ENCODE measurements around the gene DBNL.
"Not testable (repeated sequence)": the region's sequence is repeated elsewhere in the genome, so short reads cannot be mapped to it uniquely, and the experiment has no call there.

The DBNL gene

GRCh38 chr7:44044315-44045225 is at the start of gene DBNL:
Gene DBNL, plus strand, starts transcription at chr7:44044702. Its CDS starts 36 bp downstream, at chr7:44044738.
- peak; percentile 94 to 96 for DNase-seq

- not testable (repeated sequence) for DNase-seq
Observed at GRCh38 chr7:43997532-43997931, 47.0 kb upstream of the DBNL start, which contains the start of gene SPDYE1. Gene SPDYE1, plus strand, starts transcription at chr7:43997897. Its CDS starts 2,053 bp downstream, at chr7:43999950.

- not testable (repeated sequence) for DNase-seq
Observed at GRCh38 chr7:44012081-44012480, 32.4 kb upstream of the DBNL start.

- DNase-seq: not testable (repeated sequence)
Observed at GRCh38 chr7:44015090-44015489, 29.4 kb upstream of the DBNL start.

GRCh38 chr7:44018857-44019807 is 25.4 kb upstream of the DBNL start:
- DNase-seq: peak; percentile 99 to 100

- not testable (repeated sequence) for DNase-seq
Observed at GRCh38 chr7:44019825-44020224, 24.7 kb upstream of the DBNL start.

- DNase-seq: not testable (repeated sequence)
Observed at GRCh38 chr7:44022069-44022468, 22.4 kb upstream of the DBNL start.

GRCh38 chr7:44022796-44023467 is 21.6 kb upstream of the DBNL start:
- peak; percentile 35 to 56 for DNase-seq

GRCh38 chr7:44029433-44029832 is 15.1 kb upstream of the DBNL start:
- not testable (repeated sequence) for DNase-seq

GRCh38 chr7:44030029-44030428 is 14.5 kb upstream of the DBNL start:
- not testable (repeated sequence) for DNase-seq

GRCh38 chr7:44031319-44031718 is 13.2 kb upstream of the DBNL start:
- DNase-seq: not testable (repeated sequence)

GRCh38 chr7:44032031-44032430 is 12.5 kb upstream of the DBNL start:
- DNase-seq: not testable (repeated sequence)

- not testable (repeated sequence) for DNase-seq
Observed at GRCh38 chr7:44033971-44034844, 10.3 kb upstream of the DBNL start.

GRCh38 chr7:44036364-44036763 is 8.1 kb upstream of the DBNL start:
- peak; percentile 35 to 46 for DNase-seq

- DNase-seq: not testable (repeated sequence)
Observed at GRCh38 chr7:44037951-44038350, 6.6 kb upstream of the DBNL start.

GRCh38 chr7:44038553-44038952 is 5.9 kb upstream of the DBNL start:
- DNase-seq: not testable (repeated sequence)

- DNase-seq: peak; percentile 88 to 92
Observed at GRCh38 chr7:44038961-44039558, 5.4 kb upstream of the DBNL start.

- DNase-seq: not testable (repeated sequence)
Observed at GRCh38 chr7:44039800-44040492, 4.6 kb upstream of the DBNL start.

GRCh38 chr7:44040493-44040891 is 4.0 kb upstream of the DBNL start:
- peak; percentile 55 to 61 for DNase-seq

- no peak for DNase-seq
Observed at GRCh38 chr7:44042221-44042620, 2.3 kb upstream of the DBNL start.
